DND-41 (cell line): Measurements from ENCODE around the gene LEAP2.

Source experiments
- ATAC-seq: fragments of 200-7000 bp; cut with Tn5 transposase; 3 replicates; pipeline ENCODE4 v1.9.1; 2021; ENCODE audit warnings: low read depth; ENCODE audit not compliant: insufficient read depth
- DNase-seq: peaks from one replicate; pipeline ENCODE4 v3.0.0-alpha.2; 2020
- H2AFZ ChIP-seq: 2 replicates; pipeline ENCODE4 v1.6.0; 2012; ENCODE audit warnings: low read depth, low read length
- H3K27ac ChIP-seq: 2 replicates; pipeline ENCODE4 v1.5.1; 2012; ENCODE audit warnings: low read length, inconsistent platforms
- H3K27me3 ChIP-seq: fragments of 200-600 bp; sonication (generic); 2 replicates; pipeline ENCODE4 v1.6.0; 2012; ENCODE audit warnings: low read length, mild to moderate bottlenecking, inconsistent platforms; ENCODE audit not compliant: insufficient read depth, poor library complexity
- H3K36me3 ChIP-seq: 2 replicates; pipeline ENCODE4 v1.5.1; 2012; ENCODE audit warnings: low read length, inconsistent platforms; ENCODE audit not compliant: insufficient read depth
- H3K4me1 ChIP-seq: 2 replicates; pipeline ENCODE4 v1.5.1; 2012; ENCODE audit warnings: mild to moderate bottlenecking, low read length; ENCODE audit not compliant: insufficient read depth
- H3K4me2 ChIP-seq: 2 replicates; pipeline ENCODE4 v1.6.0; 2012; ENCODE audit warnings: mild to moderate bottlenecking, moderate library complexity, low read length, inconsistent platforms; ENCODE audit not compliant: insufficient read depth
- H3K4me3 ChIP-seq, 2 experiments: fragments of 200-600 bp in 1 of 2; shearing (Covaris generic) in 1 of 2; 2 replicates each; pipeline ENCODE4 v1.5.1; 2012 to 2016; ENCODE audit warnings: inconsistent platforms in 2 of 2, low read length in 2 of 2, mild to moderate bottlenecking in 2 of 2, low read depth in 1 of 2, moderate library complexity in 1 of 2
- H3K79me2 ChIP-seq: 2 replicates; pipeline ENCODE4 v1.6.0; 2012; ENCODE audit warnings: low read length, inconsistent platforms; ENCODE audit not compliant: insufficient read depth
- H3K9ac ChIP-seq: 2 replicates; pipeline ENCODE4 v1.6.0; 2012; ENCODE audit warnings: low read depth, mild to moderate bottlenecking, inconsistent platforms, low read length, moderate library complexity
- H3K9me3 ChIP-seq: 2 replicates; pipeline ENCODE4 v1.5.1; 2012; ENCODE audit warnings: low read length, moderate library complexity, mild to moderate bottlenecking, inconsistent platforms; ENCODE audit not compliant: insufficient read depth, severe bottlenecking
- H4K20me1 ChIP-seq: 2 replicates; pipeline ENCODE4 v1.6.0; 2012; ENCODE audit warnings: low read length; ENCODE audit not compliant: insufficient read depth
- CTCF ChIP-seq: IDR thresholded peaks from 2 replicates; pipeline ENCODE4 v1.5.1; 2012; ENCODE audit warnings: borderline replicate concordance, low read length, moderate library complexity, mild to moderate bottlenecking; ENCODE audit not compliant: poor library complexity, severe bottlenecking; ENCODE audit errors: extremely low read depth
- EZH2 ChIP-seq: IDR thresholded peaks from 3 replicates; pipeline ENCODE4 v1.6.1; 2012; ENCODE audit warnings: borderline replicate concordance, low read depth, mild to moderate bottlenecking, moderate library complexity, low read length, inconsistent platforms; ENCODE audit not compliant: severe bottlenecking

The LEAP2 gene

GRCh38 chr5:132901036-132901435, 27.6 kb downstream of the LEAP2 start:
- Histone ChIP-seq H4K20me1 (no peaks in the 10 kb centered on the region), H3K9me3 (no peaks in the 10 kb centered on the region), H3K4me2 (no peak overlapping the region), H3K36me3 (peaks cover 74% of the 10 kb centered on the region), H2AFZ (no peak overlapping the region), H3K79me2 (0 out of 2 replicates have a peak, but pooled peaks cover 2% of the 10 kb centered on the region), H3K9ac (no peak overlapping the region), H3K27ac (no peak overlapping the region), H3K4me3 (no peak overlapping the region), H3K4me1 (no peaks in the 10 kb centered on the region), H3K27me3 (no peaks in the 10 kb centered on the region)
- TF ChIP-seq CTCF (no peak), EZH2 (no peak)
- DNase-seq (no peak), ATAC-seq (no peak)

- no peak overlapping the region for H3K9ac ChIP-seq
- no peak overlapping the region for H3K4me3 ChIP-seq
- no peak overlapping the region for H3K4me2 ChIP-seq
- no peaks in the 10 kb centered on the region for H3K27me3 ChIP-seq
- ATAC-seq (no peak), DNase-seq (no peak)
- H4K20me1 ChIP-seq, result no peaks in the 10 kb centered on the region
- H3K4me1 ChIP-seq, result no peaks in the 10 kb centered on the region
- H3K27ac ChIP-seq, result no peak overlapping the region
- H3K9me3 ChIP-seq, result no peaks in the 10 kb centered on the region
- TF ChIP-seq EZH2 (no peak), CTCF (no peak)
- peaks cover 67% of the 10 kb centered on the region for H3K36me3 ChIP-seq
- H3K79me2 ChIP-seq, result 0 out of 2 replicates have a peak, but pooled peaks cover 6% of the 10 kb centered on the region
- H2AFZ ChIP-seq, result no peak overlapping the region
Observed at GRCh38 chr5:132901730-132902129, 28.3 kb downstream of the LEAP2 start.

- Histone ChIP-seq H4K20me1 (no peaks in the 10 kb centered on the region), H3K79me2 (0 out of 2 replicates have a peak, but pooled peaks cover 6% of the 10 kb centered on the region)
Observed at GRCh38 chr5:132905938-132906337, 32.5 kb downstream of the LEAP2 start.

More at GRCh38 chr5:132905938-132906337, 32.5 kb downstream of the LEAP2 start:
- H3K4me2 ChIP-seq, result no peak overlapping the region
- peaks cover 47% of the 10 kb centered on the region for H3K36me3 ChIP-seq
- no peaks in the 10 kb centered on the region for H3K9me3 ChIP-seq
- TF ChIP-seq EZH2 (no peak), CTCF (no peak)
- H2AFZ ChIP-seq, result no peak overlapping the region
- DNase-seq (no peak), ATAC-seq (no peak; the same call in 2 of the 3 replicates)
- H3K27me3 ChIP-seq, result no peaks in the 10 kb centered on the region
- no peaks in the 10 kb centered on the region for H3K4me1 ChIP-seq
- no peak overlapping the region for H3K4me3 ChIP-seq
- H3K27ac ChIP-seq, result no peak overlapping the region
- no peak overlapping the region for H3K9ac ChIP-seq
